CD14-positive monocyte (primary cell): ENCODE results near the gene CHTF8. TPM values are rescaled to one million over a fixed set of nuclear protein-coding genes. Genes with fewer than 3 reads are reported as not detected.

Source experiments
- DNase-seq, 3 donors: peaks; one replicate each; pipeline ENCODE4 v3.0.0-alpha.2; 2011 to 2022
- H2AFZ ChIP-seq: 2 replicates; pipeline ENCODE4 v1.6.0; 2012; ENCODE audit warnings: mild to moderate bottlenecking, low read depth, low read length, inconsistent platforms; ENCODE audit not compliant: insufficient read depth, poor library complexity, severe bottlenecking
- H3K27ac ChIP-seq, 2 donors: 1 replicate in 1 of 2; 2 replicates in 1 of 2; pipeline ENCODE4 v1.5.1; 2012 to 2013; ENCODE audit warnings: low read length in 2 of 2, control low read depth in 1 of 2, inconsistent platforms in 1 of 2, low read depth in 1 of 2, mild to moderate bottlenecking in 1 of 2
- H3K27me3 ChIP-seq, 2 donors: one replicate each; pipeline versions ENCODE4 v1.6.0 to v1.6.1; 2011 to 2013; ENCODE audit warnings: low read length in 2 of 2; ENCODE audit not compliant: control insufficient read depth in 2 of 2, insufficient read depth in 2 of 2
- H3K36me3 ChIP-seq, 2 donors: replicated peaks in 1 of 2; 1 replicate in 1 of 2; 2 replicates in 1 of 2; pipeline versions ENCODE4 v1.5.1 to v1.6.1; 2012 to 2013; ENCODE audit warnings: low read length in 2 of 2, control low read depth in 1 of 2, inconsistent platforms in 1 of 2, mild to moderate bottlenecking in 1 of 2; ENCODE audit not compliant: insufficient read depth in 2 of 2, control insufficient read depth in 1 of 2
- H3K4me1 ChIP-seq, 2 donors: 1 replicate in 1 of 2; 2 replicates in 1 of 2; pipeline versions ENCODE4 v1.5.1 to v1.6.1; 2012 to 2013; ENCODE audit warnings: low read length in 2 of 2, control low read depth in 1 of 2, inconsistent platforms in 1 of 2, mild to moderate bottlenecking in 1 of 2, moderate library complexity in 1 of 2; ENCODE audit not compliant: insufficient read depth in 2 of 2, control insufficient read depth in 1 of 2
- H3K4me2 ChIP-seq: replicated peaks from 2 replicates; pipeline ENCODE3; 2012; ENCODE audit warnings: low read length, moderate library complexity, mild to moderate bottlenecking; ENCODE audit not compliant: poor library complexity, severe bottlenecking; ENCODE audit errors: extremely low read depth
- H3K4me3 ChIP-seq, 3 experiments: fragments of 200-600 bp in 1 of 3; sonication (generic) in 1 of 3; replicated peaks in 1 of 3; 1 replicate in 2 of 3; 2 replicates in 1 of 3; pipeline ENCODE4 v1.5.1; 2011 to 2013; ENCODE audit warnings: low read length in 3 of 3, mild to moderate bottlenecking in 3 of 3, control low read depth in 2 of 3, low read depth in 2 of 3, inconsistent platforms in 1 of 3, moderate library complexity in 1 of 3
- H3K79me2 ChIP-seq: 2 replicates; pipeline ENCODE4 v1.6.0; 2012; ENCODE audit warnings: mild to moderate bottlenecking, control low read depth, inconsistent platforms, low read length, moderate library complexity; ENCODE audit not compliant: insufficient read depth
- H3K9ac ChIP-seq: 2 replicates; pipeline ENCODE4 v1.6.0; 2017; ENCODE audit warnings: low read length, mild to moderate bottlenecking; ENCODE audit not compliant: insufficient read depth, poor library complexity, severe bottlenecking
- H3K9me3 ChIP-seq, 2 donors: replicated peaks in 1 of 2; 1 replicate in 1 of 2; 2 replicates in 1 of 2; pipeline versions ENCODE4 v1.5.1 to v1.6.1; 2012 to 2013; ENCODE audit warnings: low read length in 2 of 2, control low read depth in 1 of 2; ENCODE audit not compliant: control insufficient read depth in 1 of 2, insufficient read depth in 1 of 2
- H4K20me1 ChIP-seq: 2 replicates; pipeline ENCODE4 v1.6.0; 2012; ENCODE audit warnings: mild to moderate bottlenecking, low read length, control low read depth, moderate library complexity; ENCODE audit not compliant: insufficient read depth
- H3K27ac Mint-ChIP-seq, 7 donors: one replicate each; pipeline ENCODE4 v1.8.0; 2020; ENCODE audit warnings: mild to moderate bottlenecking in 7 of 7, mixed read lengths in 7 of 7, moderate library complexity in 6 of 7, inconsistent platforms in 2 of 7
- H3K27me3 Mint-ChIP-seq, 3 donors: one replicate each; pipeline ENCODE4 v1.8.0; 2021 to 2022; ENCODE audit warnings: low read depth in 3 of 3, mild to moderate bottlenecking in 3 of 3, mixed read lengths in 3 of 3, moderate library complexity in 3 of 3, inconsistent platforms in 1 of 3
- H3K36me3 Mint-ChIP-seq, 2 donors: one replicate each; pipeline ENCODE4 v1.8.0; 2020; ENCODE audit warnings: mixed read lengths in 2 of 2, inconsistent platforms in 1 of 2, mild to moderate bottlenecking in 1 of 2
- H3K4me1 Mint-ChIP-seq: one replicate; pipeline ENCODE4 v1.8.0; 2020; ENCODE audit warnings: mild to moderate bottlenecking, mixed read lengths
- H3K4me3 Mint-ChIP-seq, 2 donors: one replicate each; pipeline ENCODE4 v1.8.0; 2020; ENCODE audit warnings: mild to moderate bottlenecking in 2 of 2, mixed read lengths in 2 of 2, moderate library complexity in 1 of 2
- H3K9me3 Mint-ChIP-seq, 7 donors: one replicate each; pipeline ENCODE4 v1.8.0; 2020 to 2022; ENCODE audit warnings: mixed read lengths in 7 of 7, mild to moderate bottlenecking in 6 of 7, moderate library complexity in 6 of 7, inconsistent platforms in 2 of 7
- WGBS: methylation state at CpG from one replicate; pipeline ENCODE4 v1.1.5; 2013; ENCODE audit warnings: missing lambda C conversion rate; ENCODE audit not compliant: insufficient coverage; 5-methylcytosine and 5-hydroxymethylcytosine counted together
- intact Hi-C, 2 donors: fragments of 100-400 bp; cut with micrococcal nuclease; formaldehyde crosslinking; loops; one replicate each; pipeline versions ENCODE4 v1.15.0 to v1.15.1; 2023
- polyA plus RNA-seq, 3 donors: library from polyadenylated mRNA; depleted of rRNA in 1 of 3; unstranded in 2 of 3; stranded (reverse) in 1 of 3; fragments of 300-500 nt in 2 of 3; fragments of >200 nt in 1 of 3; fragmentation: Illumina TruSeq in 2 of 3; gene quantifications; 1 replicate in 2 of 3; 2 replicates in 1 of 3; pipeline ENCODE4 v1.2.3, GENCODE V29; 2012 to 2021
- TF ChIP-seq, protein P1 (sequence below): fragments of 200-600 bp; IDR thresholded peaks from one replicate; pipeline ENCODE4 v1.8.0; 2022; ENCODE audit warnings: antibody characterized with exemption, mild to moderate bottlenecking

Gene CHTF8
- polyA plus RNA-seq, 3 donors, result 45.9 to 172 (median 158) TPM

DNA sequence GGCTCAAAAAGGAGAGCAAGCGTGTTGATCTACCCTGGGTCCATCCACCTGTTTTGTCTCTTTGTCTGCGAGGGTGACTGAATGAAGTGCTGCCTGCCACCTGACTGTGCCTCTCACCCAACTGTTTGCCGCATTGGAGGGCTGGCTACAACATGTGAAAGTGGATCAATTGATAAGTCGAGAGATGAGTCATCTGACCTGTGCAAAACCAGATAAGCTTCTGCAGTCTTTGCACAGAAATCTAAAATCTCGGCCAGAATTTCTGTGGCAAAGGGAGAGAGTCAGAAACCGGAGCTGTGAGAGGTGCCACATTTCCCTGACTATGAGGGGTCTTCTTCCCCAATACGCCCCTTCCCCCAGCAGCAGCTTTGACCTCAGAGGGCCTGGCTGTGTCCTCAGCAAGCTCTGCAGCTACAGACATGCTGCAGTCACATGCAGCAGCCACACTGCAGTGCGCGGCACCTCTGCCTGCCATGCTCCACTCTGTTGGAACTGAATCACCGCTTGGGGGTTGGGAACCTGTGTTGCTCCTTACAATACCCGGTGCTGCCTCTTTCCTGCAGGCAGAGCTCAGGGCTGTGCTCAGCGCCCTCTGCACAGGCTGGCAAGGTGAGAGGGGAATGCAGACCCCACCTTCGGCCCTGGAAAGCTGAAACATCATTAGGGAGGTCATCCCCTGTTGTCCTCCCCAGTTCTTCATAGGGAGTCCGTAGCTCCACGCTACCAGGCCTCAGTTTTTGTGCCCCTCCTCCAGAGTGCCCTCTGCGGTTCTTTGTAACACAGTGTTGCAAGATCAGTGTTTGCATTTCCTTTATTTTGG lies 43.1 kb downstream of the CHTF8 start:
- peaks cover 24% of the 10 kb centered on the region for H3K4me1 Mint-ChIP-seq
- peaks cover 0 to 3% (median 0%) of the 10 kb centered on the region in 7 donors for H3K9me3 Mint-ChIP-seq
- Histone ChIP-seq H3K9me3 (no peaks in the 10 kb centered on the region), H3K9ac (no peak overlapping the region), H4K20me1 (no peaks in the 10 kb centered on the region), H3K79me2 (no peaks in the 10 kb centered on the region), H3K4me3 (no peak overlapping the region), H3K27ac (no peak overlapping the region), H2AFZ (no peak overlapping the region), H3K36me3 (peaks cover 3 to 15% of the 10 kb centered on the region in 2 donors), H3K4me1 (peaks cover 9 to 11% of the 10 kb centered on the region in 2 donors), H3K4me2 (peak overlapping the region; percentile 1), H3K27me3 (no peaks in the 10 kb centered on the region)
- WGBS, result 37% methylated on average over 13 of the region's 16 CpGs
- H3K27me3 Mint-ChIP-seq, result peaks cover 0 to 2% (median 0%) of the 10 kb centered on the region in 3 donors
- TF ChIP-seq, protein P1, sequence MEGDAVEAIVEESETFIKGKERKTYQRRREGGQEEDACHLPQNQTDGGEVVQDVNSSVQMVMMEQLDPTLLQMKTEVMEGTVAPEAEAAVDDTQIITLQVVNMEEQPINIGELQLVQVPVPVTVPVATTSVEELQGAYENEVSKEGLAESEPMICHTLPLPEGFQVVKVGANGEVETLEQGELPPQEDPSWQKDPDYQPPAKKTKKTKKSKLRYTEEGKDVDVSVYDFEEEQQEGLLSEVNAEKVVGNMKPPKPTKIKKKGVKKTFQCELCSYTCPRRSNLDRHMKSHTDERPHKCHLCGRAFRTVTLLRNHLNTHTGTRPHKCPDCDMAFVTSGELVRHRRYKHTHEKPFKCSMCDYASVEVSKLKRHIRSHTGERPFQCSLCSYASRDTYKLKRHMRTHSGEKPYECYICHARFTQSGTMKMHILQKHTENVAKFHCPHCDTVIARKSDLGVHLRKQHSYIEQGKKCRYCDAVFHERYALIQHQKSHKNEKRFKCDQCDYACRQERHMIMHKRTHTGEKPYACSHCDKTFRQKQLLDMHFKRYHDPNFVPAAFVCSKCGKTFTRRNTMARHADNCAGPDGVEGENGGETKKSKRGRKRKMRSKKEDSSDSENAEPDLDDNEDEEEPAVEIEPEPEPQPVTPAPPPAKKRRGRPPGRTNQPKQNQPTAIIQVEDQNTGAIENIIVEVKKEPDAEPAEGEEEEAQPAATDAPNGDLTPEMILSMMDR, result no peak
- peaks cover 5 to 17% of the 10 kb centered on the region in 2 donors for H3K36me3 Mint-ChIP-seq
- no peak overlapping the region for H3K4me3 Mint-ChIP-seq
- no peak for DNase-seq
- peak overlapping the region in 2 of 7 donors; percentile 38 to 52 for H3K27ac Mint-ChIP-seq
- intact Hi-C loops, result no loop called here

DNA sequence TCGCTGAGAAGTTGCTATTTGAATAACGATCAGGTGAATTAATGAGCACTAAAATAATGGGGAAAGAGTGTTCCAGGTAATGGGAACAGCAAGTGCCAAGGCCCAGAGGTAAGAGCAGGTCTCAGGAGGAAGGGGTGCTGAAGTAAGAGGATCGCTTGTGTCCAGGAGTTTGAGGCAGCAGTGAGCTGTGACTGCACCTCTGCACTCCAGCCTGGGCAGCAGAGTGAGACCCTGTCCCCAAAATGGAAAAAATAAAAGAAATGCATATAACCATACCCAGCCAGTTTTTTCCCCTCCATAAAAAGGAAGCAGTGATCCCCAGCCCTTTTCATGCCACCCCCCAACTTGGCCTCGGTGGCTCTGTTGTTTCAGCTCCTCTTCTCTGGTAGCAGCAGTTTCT lies 43.7 kb downstream of the CHTF8 start:
- Histone ChIP-seq H4K20me1 (no peaks in the 10 kb centered on the region), H3K27me3 (no peaks in the 10 kb centered on the region), H3K79me2 (no peaks in the 10 kb centered on the region), H3K36me3 (peaks cover 9 to 21% of the 10 kb centered on the region in 2 donors), H3K9ac (no peak overlapping the region), H3K27ac (no peak overlapping the region), H2AFZ (no peak overlapping the region), H3K4me3 (no peak overlapping the region), H3K4me2 (no peak overlapping the region), H3K9me3 (no peaks in the 10 kb centered on the region), H3K4me1 (peaks cover 9 to 11% of the 10 kb centered on the region in 2 donors)
- H3K36me3 Mint-ChIP-seq, result peaks cover 11 to 22% of the 10 kb centered on the region in 2 donors
- H3K4me1 Mint-ChIP-seq, result peaks cover 24% of the 10 kb centered on the region
- H3K4me3 Mint-ChIP-seq, result no peak overlapping the region
- peaks cover 0 to 2% (median 0%) of the 10 kb centered on the region in 3 donors for H3K27me3 Mint-ChIP-seq
- intact Hi-C loops, result no loop called here
- H3K9me3 Mint-ChIP-seq, result peaks cover 0 to 5% (median 0%) of the 10 kb centered on the region in 7 donors
- peak overlapping the region in 1 of 7 donors; percentile 38 for H3K27ac Mint-ChIP-seq
- DNase-seq, result no peak
- WGBS, result 69% methylated on average over 4 of the region's 4 CpGs
- TF ChIP-seq, protein P1, result no peak
